AG04450 (cell line): ENCODE measurements around the gene CCL7. TPM values are rescaled to one million over a fixed set of nuclear protein-coding genes. Genes with fewer than 3 reads are reported as not detected.
A peak's percentile ranks its signal among the peaks of the same experiment; 100 is the strongest.

Experiments
- CTCF ChIA-PET: fragments of 300-600, 350-600 bp; formaldehyde crosslinking; extraction: SDS; loops from one replicate; lab custom pipeline; 2022; ENCODE audit warnings: antibody characterized with exemption, inconsistent platforms; lab: Charles Lee
- POLR2A ChIA-PET: fragments of 350-600 bp; formaldehyde crosslinking; extraction: SDS; loops from one replicate; lab custom pipeline; 2021; ENCODE audit warnings: antibody characterized with exemption, inconsistent platforms; lab: Yijun Ruan, JAX
- DNase-seq: peaks from one replicate; pipeline ENCODE4 v3.0.0-alpha.2; 2011; ENCODE audit warnings: low read depth, low spot score
- H3K27ac ChIP-seq: one replicate; pipeline ENCODE4 v1.5.1; 2012; ENCODE audit warnings: low read depth, low read length, control low read depth
- H3K27me3 ChIP-seq: one replicate; pipeline ENCODE4 v1.6.0; 2012; ENCODE audit warnings: low read length; ENCODE audit not compliant: control insufficient read depth, insufficient read depth
- H3K4me3 ChIP-seq: 2 replicates; pipeline ENCODE4 v1.5.1; 2011; ENCODE audit warnings: mild to moderate bottlenecking, low read depth, low read length, control low read depth
- H3K9me3 ChIP-seq: 2 replicates; pipeline ENCODE4 v1.5.1; 2012; ENCODE audit warnings: low read length; ENCODE audit not compliant: control insufficient read depth, insufficient read depth
- CTCF ChIP-seq: IDR thresholded peaks from 2 replicates; pipeline ENCODE4 v1.5.1; 2011; ENCODE audit warnings: low read depth, low read length, control low read depth, inconsistent platforms
- polyA plus RNA-seq: library from polyadenylated mRNA; depleted of rRNA; stranded (reverse); fragments of >200 nt; gene quantifications from 2 replicates; pipeline ENCODE4 v1.2.3, GENCODE V29; 2011

The CCL7 gene
- polyA plus RNA-seq, 1 experiment = 0.50 TPM

GRCh38 chr17:34307110-34307509, 37.1 kb downstream of the CCL7 start:
- Histone ChIP-seq H3K27me3 (no peaks in the 10 kb centered on the region), H3K4me3 (no peak overlapping the region), H3K9me3 (no peaks in the 10 kb centered on the region), H3K27ac (peak overlapping the region; percentile 0)
- POLR2A ChIA-PET = interaction anchor here (1.1 kb wide), 1 partner anchor 55 kb away, joined by 3 read pairs; no protein-coding TSS in a partner anchor
- CTCF ChIA-PET = interaction anchor here (1.2 to 14.2 kb wide), 10 partner anchors 12 to 139 kb away, joined by 3 to 192 read pairs (median 4); partner anchors contain the start of genes CCL1, CCL2 and CCL8
- TF ChIP-seq CTCF = no peak
- no peak for DNase-seq

GRCh38 chr17:34308371-34308770, 38.4 kb downstream of the CCL7 start:
- no peak for DNase-seq
- no peak overlapping the region for H3K27ac ChIP-seq
- no peak overlapping the region for H3K4me3 ChIP-seq
- TF ChIP-seq CTCF = no peak
- ChIA-PET CTCF (interaction anchor here (4.0 to 14.2 kb wide), 2 partner anchors 52 to 108 kb away, joined by 53 to 192 read pairs; partner anchors contain the start of gene CCL1), POLR2A (no interaction called here)
- no peaks in the 10 kb centered on the region for H3K27me3 ChIP-seq
- H3K9me3 ChIP-seq = no peaks in the 10 kb centered on the region

GRCh38 chr17:34311291-34311690, 41.3 kb downstream of the CCL7 start:
- no peak for DNase-seq
- ChIA-PET POLR2A (no interaction called here), CTCF (interaction anchor here (1.0 to 14.2 kb wide), 2 partner anchors 49 to 140 kb away, joined by 3 to 192 read pairs; partner anchors contain the start of gene CCL1)
- no peak overlapping the region for H3K4me3 ChIP-seq
- no peaks in the 10 kb centered on the region for H3K27me3 ChIP-seq
- no peaks in the 10 kb centered on the region for H3K9me3 ChIP-seq
- no peak for TF ChIP-seq CTCF
- H3K27ac ChIP-seq = no peak overlapping the region

- no peak for TF ChIP-seq CTCF
- no peaks in the 10 kb centered on the region for H3K27me3 ChIP-seq
- no peak for DNase-seq
- no peaks in the 10 kb centered on the region for H3K9me3 ChIP-seq
- POLR2A ChIA-PET = interaction anchor here (1.4 kb wide), 1 partner anchor 10 kb away, joined by 3 read pairs; no protein-coding TSS in a partner anchor
- H3K4me3 ChIP-seq = no peak overlapping the region
- CTCF ChIA-PET = interaction anchor here (1.0 to 14.2 kb wide), 2 partner anchors 48 to 141 kb away, joined by 3 to 192 read pairs; partner anchors contain the start of gene CCL1
- no peak overlapping the region for H3K27ac ChIP-seq
Measured at GRCh38 chr17:34312080-34312479, 42.1 kb downstream of the CCL7 start.

- H3K27ac ChIP-seq = no peak overlapping the region
- H3K4me3 ChIP-seq = no peak overlapping the region
- no peaks in the 10 kb centered on the region for H3K27me3 ChIP-seq
- no peak for TF ChIP-seq CTCF
- no peaks in the 10 kb centered on the region for H3K9me3 ChIP-seq
- POLR2A ChIA-PET = interaction anchor here (1.4 kb wide), 1 partner anchor 11 kb away, joined by 3 read pairs; no protein-coding TSS in a partner anchor
- CTCF ChIA-PET = interaction anchor here (1.1 to 14.2 kb wide), 2 partner anchors 47 to 48 kb away, joined by 4 to 192 read pairs; partner anchors contain the start of gene CCL1
- no peak for DNase-seq
Measured at GRCh38 chr17:34313164-34313563, 43.1 kb downstream of the CCL7 start.
